HFFc6 (cell line): ENCODE data around the gene AGAP3. TPM values are rescaled to one million over a fixed set of nuclear protein-coding genes. Genes with fewer than 3 reads are reported as not detected.

ENCODE experiments used
- DNase-seq: peaks from one replicate; pipeline ENCODE4 v3.0.0-alpha.2; 2018
- H3K27ac Mint-ChIP-seq: 2 replicates; pipeline ENCODE4 v1.8.0; 2020; ENCODE audit warnings: mild to moderate bottlenecking, mixed read lengths
- H3K27me3 Mint-ChIP-seq: 2 replicates; pipeline ENCODE4 v1.8.0; 2021; ENCODE audit warnings: mild to moderate bottlenecking, moderate library complexity, mixed read lengths; ENCODE audit not compliant: insufficient read depth
- H3K36me3 Mint-ChIP-seq: 2 replicates; pipeline ENCODE4 v1.8.0; 2021; ENCODE audit warnings: low read depth, mixed read lengths
- H3K4me1 Mint-ChIP-seq: 2 replicates; pipeline ENCODE4 v1.8.0; 2020; ENCODE audit warnings: low read depth, mixed read lengths
- H3K4me3 Mint-ChIP-seq: 2 replicates; pipeline ENCODE4 v1.8.0; 2020; ENCODE audit warnings: mild to moderate bottlenecking, moderate library complexity, mixed read lengths
- H3K9me3 Mint-ChIP-seq: 2 replicates; pipeline ENCODE4 v1.8.0; 2020; ENCODE audit warnings: mild to moderate bottlenecking, mixed read lengths
- CTCF ChIP-seq: fragments of 200-600 bp; sonication (generic); IDR thresholded peaks from 2 replicates; pipeline ENCODE4 v1.5.0; 2021; ENCODE audit warnings: antibody characterized with exemption, mild to moderate bottlenecking
- total RNA-seq, 6 experiments: library from RNA; stranded (reverse); fragmentation: NEBNext Ultra II Directional; extraction: Animal tissue kit (Norgen Biotek cat#: 25700); gene quantifications; 2 replicates in 1 of 6; 3 replicates in 5 of 6; pipeline ENCODE4 v1.2.3, GENCODE V29; 2021

Gene AGAP3
- total RNA-seq, 6 experiments from 2014 or later, result 73.3 to 104 (median 82.2) TPM

GRCh38 chr7:151124899-151125399 lies 38.7 kb downstream of the AGAP3 start:
- no peak for DNase-seq
- no peak for TF ChIP-seq CTCF
- H3K36me3 Mint-ChIP-seq, result peaks cover 24% of the 10 kb centered on the region; the same call in 1 of the 2 replicates
- peaks cover 5% of the 10 kb centered on the region for H3K27me3 Mint-ChIP-seq
- H3K9me3 Mint-ChIP-seq, result no peaks in the 10 kb centered on the region
- H3K27ac Mint-ChIP-seq, result no peak overlapping the region
- peaks cover 5% of the 10 kb centered on the region; the same call in 1 of the 2 replicates for H3K4me1 Mint-ChIP-seq
- no peak overlapping the region; the same call in 1 of the 2 replicates for H3K4me3 Mint-ChIP-seq

- peak overlapping the region; percentile 82 for H3K4me3 Mint-ChIP-seq
These were observed 39.2 kb downstream of the AGAP3 start for GRCh38 chr7:151125470-151125845.

GRCh38 chr7:151125846-151126481 lies 39.7 kb downstream of the AGAP3 start:
- no peak for TF ChIP-seq CTCF
- peaks cover 18% of the 10 kb centered on the region; the same call in 1 of the 2 replicates for H3K36me3 Mint-ChIP-seq
- H3K27me3 Mint-ChIP-seq, result peaks cover 5% of the 10 kb centered on the region; the same call in 1 of the 2 replicates
- no peaks in the 10 kb centered on the region for H3K9me3 Mint-ChIP-seq
- H3K4me1 Mint-ChIP-seq, result peaks cover 5% of the 10 kb centered on the region; the same call in 1 of the 2 replicates
- DNase-seq, result no peak
- H3K27ac Mint-ChIP-seq, result no peak overlapping the region
- peak overlapping the region; percentile 82 for H3K4me3 Mint-ChIP-seq

More at GRCh38 chr7:151125470-151125845, 39.2 kb downstream of the AGAP3 start:
- H3K9me3 Mint-ChIP-seq, result no peaks in the 10 kb centered on the region
- H3K4me1 Mint-ChIP-seq, result peaks cover 5% of the 10 kb centered on the region; the same call in 1 of the 2 replicates
- no peak for DNase-seq
- TF ChIP-seq CTCF, result peak; percentile 46
- H3K27ac Mint-ChIP-seq, result no peak overlapping the region
- peaks cover 23% of the 10 kb centered on the region; the same call in 1 of the 2 replicates for H3K36me3 Mint-ChIP-seq
- peaks cover 5% of the 10 kb centered on the region; the same call in 1 of the 2 replicates for H3K27me3 Mint-ChIP-seq

GRCh38 chr7:151126491-151127137 lies 40.3 kb downstream of the AGAP3 start:
- Mint-ChIP-seq H3K27me3 (peaks cover 5% of the 10 kb centered on the region; the same call in 1 of the 2 replicates), H3K9me3 (no peaks in the 10 kb centered on the region), H3K4me1 (peaks cover 5% of the 10 kb centered on the region; the same call in 1 of the 2 replicates), H3K36me3 (peaks cover 11% of the 10 kb centered on the region; the same call in 1 of the 2 replicates), H3K4me3 (no peak overlapping the region), H3K27ac (no peak overlapping the region)
- DNase-seq, result no peak
- TF ChIP-seq CTCF, result no peak

GRCh38 chr7:151128144-151128543 lies 41.9 kb downstream of the AGAP3 start:
- H3K9me3 Mint-ChIP-seq, result no peaks in the 10 kb centered on the region
- no peak overlapping the region for H3K27ac Mint-ChIP-seq
- no peak for DNase-seq
- peaks cover 5% of the 10 kb centered on the region; the same call in 1 of the 2 replicates for H3K27me3 Mint-ChIP-seq
- H3K36me3 Mint-ChIP-seq, result peaks cover 11% of the 10 kb centered on the region; the same call in 1 of the 2 replicates
- no peak for TF ChIP-seq CTCF
- H3K4me3 Mint-ChIP-seq, result no peak overlapping the region
- H3K4me1 Mint-ChIP-seq, result peaks cover 5% of the 10 kb centered on the region; the same call in 1 of the 2 replicates
